OCI-M1 (cell line): Measurements from ENCODE around the gene PDHX.
"Not testable (repeated sequence)": the region's sequence is repeated elsewhere in the genome, so short reads cannot be mapped to it uniquely, and the experiment has no call there.

Experiments used
- DNase-seq: peaks from one replicate; lab custom pipeline; 2025; lab: John Stamatoyannopoulos, UW

The PDHX gene

DNA sequence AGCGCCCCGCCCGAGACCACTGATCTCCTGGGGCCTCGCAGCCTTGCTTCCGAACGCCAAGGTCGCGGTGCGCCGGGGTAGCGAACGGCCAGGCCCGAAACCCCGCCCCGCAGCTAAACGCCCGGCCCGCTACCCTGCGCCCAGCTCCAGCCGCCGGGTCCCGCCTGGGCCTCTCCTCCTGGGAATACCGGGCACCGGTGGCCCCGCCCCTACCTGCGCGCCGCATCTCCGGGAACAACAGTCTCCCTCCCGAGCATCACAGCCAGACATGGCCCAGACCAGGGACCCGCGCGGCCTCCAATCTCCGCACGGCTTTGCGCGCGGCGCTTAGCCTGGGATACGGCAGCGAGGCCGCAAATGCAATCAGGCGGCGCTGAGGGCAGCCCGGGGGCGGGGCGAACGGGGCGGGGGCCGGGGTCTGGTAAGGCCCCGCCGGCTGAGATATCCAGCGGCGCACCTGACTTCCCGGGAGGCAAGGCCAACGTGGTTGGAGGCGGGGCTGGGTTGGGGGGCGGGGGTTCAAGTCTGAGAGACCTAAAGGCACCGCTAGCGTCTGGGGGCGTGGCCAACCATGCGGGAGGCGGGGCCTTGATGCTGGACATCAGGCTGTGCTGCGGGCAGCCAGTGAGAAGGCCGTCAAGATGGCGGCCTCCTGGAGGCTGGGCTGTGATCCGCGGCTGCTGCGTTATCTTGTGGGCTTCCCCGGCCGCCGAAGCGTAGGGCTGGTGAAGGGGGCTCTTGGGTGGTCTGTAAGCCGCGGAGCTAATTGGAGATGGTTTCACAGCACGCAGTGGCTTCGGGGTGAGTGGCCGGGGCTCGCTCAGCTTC, at the start of gene PDHX, which contains the start of gene APIP:
TSS of gene PDHX (plus strand) at position 604 of the 828 bp plus-strand sequence. CDS start at position 642, 38 bp downstream.
TSS of gene APIP (minus strand) at position 365 of the 828 bp plus-strand sequence. CDS start at position 270, 95 bp downstream.
- DNase-seq: peak; percentile 99

DNA sequence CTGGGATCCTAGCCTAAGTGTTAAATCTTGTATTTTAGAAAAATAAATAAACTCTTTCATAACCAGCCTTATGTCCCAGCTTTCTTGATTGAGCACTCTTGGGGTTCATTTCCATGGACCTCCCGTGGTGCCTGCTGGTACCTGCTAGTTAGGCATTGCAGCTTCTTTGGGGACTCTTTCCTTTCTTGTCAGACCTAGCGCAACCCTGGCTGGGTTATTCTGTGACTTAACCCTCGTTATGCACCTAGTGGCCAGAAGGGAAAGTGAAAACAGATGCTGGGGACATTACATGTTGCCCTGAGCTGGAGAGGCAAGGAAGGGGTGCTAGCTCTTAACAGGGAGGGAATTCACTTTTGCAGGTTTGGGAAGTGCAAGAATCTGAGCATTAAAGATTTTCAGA, 47.0 kb upstream of the PDHX start:
- DNase-seq: peak; percentile 13

DNA sequence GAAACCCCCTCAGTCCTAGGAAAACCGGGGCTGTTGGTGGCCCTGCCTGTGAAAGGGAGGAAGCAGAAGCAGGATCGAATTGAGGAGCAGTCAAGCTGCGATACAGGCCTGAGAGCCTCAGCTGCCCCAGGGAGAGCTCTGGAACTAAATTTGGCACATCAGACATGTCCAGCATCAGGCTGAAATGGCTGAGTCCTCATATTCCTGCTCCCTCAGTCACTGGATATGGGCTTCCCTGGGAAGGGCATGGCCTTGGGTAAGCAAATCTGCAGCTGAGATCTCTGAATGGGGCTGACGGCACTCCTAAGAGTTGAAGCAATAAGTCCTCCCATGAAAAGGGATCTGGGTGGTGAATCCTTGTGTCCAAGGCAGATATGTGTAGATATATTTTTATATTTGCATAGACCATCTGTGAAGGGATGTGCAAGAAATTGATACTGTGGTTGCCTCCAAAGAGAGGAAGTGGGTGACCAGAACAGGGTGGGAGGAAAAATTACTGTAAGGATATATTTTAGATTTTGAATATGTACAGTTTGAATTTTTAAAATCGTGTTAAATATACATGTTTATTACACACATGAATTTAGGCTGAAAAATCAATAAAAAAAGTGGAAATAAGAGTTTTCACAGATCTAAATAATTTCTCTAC, 45.7 kb upstream of the PDHX start:
- DNase-seq: peak; percentile 29

DNA sequence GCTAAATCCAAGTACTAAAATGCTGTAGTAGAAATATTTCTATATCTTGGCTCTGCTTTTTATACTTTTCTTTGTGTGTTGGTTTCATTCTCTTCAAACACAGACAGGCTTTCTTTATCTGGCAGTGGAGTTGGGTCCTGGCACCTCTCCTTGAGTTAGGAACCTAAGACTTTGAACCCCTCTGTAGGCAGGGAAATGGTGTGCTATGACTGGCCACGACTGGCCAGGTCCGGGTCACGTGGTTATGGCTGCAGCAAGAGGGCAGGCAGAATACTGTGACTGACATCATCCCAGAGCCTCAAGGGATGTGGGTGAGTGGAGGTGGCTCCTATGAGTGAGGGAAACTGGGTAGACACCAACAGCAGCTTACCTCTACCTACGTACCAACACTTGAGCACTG, 42.2 kb upstream of the PDHX start:
- DNase-seq: no peak

DNA sequence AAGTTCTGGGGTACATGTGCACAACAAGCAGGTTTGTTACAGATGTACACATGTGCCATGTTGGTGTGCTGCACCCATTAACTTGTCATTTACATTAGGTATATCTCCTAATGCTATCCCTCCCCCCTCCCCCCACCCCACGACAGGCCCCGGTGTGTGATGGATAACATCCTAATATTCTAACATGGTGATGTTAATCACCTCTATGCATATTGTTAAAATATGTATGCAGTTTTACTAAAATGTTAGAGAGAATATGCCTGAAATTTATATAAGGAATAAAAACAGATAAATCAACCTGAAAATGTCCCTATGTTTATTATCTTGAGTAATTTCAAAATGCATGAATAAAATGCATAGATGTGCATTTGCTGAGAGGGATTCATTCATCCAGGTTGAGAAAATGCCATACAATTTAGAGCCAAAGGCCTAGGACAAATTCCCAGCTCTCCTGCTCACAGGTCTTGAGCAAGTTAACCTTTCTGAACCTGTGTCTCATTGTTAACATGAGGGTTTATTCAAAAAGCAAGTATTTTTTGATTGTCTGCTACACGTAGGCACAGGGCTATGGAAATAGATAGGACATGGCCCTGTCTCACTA, 38.9 kb upstream of the PDHX start:
- no peak for DNase-seq

DNA sequence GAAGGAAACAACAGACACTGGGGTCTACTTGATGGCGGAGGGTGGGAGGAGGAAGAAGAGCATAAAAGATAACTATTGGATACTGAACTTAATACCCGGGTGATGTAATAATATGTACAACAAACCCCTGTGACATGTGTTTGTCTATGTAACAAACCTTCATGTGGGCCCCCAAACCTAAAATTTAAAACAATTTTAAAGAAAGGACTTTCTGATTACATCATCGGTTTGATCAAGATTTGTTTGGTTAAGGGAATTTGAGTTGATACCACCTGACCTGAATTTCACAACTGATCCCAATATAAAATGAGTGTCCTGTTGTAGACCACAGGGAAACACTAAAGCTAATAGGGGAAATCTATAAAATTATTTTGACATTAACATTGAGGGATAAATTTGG, 34.5 kb upstream of the PDHX start:
- no peak for DNase-seq

DNA sequence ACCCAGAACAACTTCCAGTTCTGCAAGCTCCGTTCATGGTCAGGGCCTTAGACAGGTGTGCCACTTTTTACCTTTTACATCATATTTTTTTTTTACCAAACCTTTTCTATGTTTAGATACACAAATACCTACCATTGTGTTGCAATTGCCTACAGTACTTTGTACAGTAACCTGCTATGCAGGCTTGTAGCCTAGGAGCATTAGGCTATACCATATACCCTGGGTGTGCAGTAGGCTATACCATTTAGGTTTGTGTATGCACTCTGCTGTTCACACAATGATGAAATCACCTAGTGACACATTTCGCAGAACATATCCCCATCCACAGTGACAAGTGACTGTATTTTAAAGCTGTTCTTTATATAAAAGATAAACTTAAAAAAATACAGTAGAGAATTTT, 29.8 kb upstream of the PDHX start:
- DNase-seq: no peak

DNA sequence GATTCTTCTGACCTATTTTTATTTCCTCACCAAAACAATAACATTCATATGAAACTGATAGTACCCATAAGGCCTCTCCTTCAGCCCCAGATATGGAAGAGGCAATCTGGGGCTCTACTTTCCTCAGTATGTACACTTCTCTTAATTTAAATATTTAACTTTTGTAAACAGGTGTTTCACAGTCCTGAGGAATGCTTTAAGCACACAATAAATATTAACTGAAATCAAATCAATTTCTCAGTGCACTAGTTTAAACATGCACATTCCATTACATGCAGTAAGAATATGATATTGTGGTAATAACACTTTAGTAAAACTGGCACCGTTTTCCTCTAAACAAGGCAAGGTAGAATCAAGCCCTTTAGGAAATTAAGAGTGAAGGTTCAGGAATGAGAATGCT, 29.2 kb upstream of the PDHX start:
- DNase-seq: no peak

DNA sequence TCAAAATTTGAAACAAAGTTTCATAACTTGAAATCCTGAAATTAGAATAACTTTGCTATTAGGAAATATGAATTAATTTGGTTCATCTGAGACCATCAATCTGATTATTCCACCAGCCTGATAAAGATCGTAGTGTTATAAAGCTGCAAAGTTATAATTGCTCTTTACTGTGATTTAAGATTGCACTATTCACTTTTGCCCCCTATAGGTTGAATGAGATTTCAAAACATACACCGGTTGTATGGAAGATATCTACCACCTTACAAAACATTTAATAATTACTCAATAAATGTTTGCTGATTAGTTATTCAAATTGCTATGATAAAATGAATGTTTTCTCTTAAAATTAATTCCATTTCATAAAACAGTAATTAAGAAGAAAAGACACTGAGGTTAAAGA, 26.3 kb upstream of the PDHX start:
- DNase-seq: no peak

DNA sequence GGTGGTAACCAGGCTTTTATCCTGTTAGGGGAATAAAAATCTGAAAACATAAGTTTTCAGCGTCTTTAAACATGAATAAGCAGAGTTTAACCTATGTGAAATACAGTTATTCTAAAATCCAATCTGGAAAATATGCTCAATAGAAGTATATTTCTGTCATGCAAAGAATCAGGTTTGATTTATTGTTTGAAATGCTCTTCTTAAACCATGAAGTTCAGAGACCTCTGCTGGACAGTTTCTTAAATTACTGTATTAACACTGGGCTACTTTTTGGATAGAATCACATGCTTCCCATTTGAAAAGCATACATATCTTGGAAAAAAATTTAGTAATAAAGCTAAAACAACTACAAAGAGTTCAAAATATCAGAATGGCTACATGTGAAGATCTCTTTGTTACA, 25.6 kb upstream of the PDHX start:
- peak; percentile 63 for DNase-seq

DNA sequence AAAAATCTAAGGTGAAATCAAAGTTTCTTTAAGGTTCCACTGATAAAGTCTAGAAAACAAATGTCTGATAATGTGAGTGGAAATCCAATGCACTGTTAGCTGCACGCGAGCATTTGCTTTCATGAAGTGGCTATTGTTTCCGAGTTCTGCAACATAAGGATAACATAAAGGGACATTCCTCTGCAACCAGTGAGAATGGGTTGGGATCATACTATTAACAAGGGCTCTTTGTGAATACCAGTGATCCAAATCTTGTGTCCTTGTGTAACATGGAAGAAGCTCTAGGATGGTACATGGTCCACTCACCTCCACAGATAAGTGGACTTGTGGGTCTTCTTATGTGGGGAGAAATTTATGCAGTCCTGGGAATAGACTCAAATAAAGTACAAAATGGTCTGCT, 24.8 kb upstream of the PDHX start:
- DNase-seq: no peak

DNA sequence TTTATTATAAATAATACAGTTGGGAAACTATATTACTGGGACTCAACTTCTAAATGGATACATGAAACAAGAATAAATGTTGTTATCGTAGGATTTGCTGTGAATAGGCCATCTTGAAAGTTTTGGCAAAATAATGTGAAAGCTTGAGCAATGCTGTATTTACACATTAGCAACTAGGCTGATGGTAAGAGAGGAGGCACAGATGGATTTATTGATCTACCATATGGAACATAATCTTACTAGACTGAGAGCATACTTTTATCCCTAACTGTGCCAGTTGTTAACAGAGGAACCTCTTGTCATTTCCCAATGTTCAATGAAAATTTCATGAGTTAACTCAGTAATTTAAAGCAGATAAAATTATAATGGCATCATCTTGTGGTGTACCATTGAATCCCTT, 23.0 kb upstream of the PDHX start:
- DNase-seq: no peak

DNA sequence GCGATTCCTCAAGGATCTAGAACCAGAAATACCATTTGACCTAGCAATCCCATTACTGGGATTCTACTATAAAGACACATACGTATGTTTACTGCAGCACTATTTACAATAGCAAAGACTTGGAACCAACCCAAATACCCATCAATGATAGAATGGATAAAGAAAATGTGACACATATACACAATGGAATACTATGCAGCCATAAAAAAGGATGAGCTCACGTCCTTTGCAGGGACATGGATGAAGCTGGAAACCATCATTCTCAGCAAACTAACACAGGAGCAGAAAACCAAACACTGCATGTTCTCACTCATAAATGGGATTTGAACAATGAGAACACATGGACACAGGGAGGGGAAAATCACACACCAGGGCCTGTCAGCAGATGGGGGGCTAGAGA, 20.2 kb upstream of the PDHX start:
- not testable (repeated sequence) for DNase-seq

DNA sequence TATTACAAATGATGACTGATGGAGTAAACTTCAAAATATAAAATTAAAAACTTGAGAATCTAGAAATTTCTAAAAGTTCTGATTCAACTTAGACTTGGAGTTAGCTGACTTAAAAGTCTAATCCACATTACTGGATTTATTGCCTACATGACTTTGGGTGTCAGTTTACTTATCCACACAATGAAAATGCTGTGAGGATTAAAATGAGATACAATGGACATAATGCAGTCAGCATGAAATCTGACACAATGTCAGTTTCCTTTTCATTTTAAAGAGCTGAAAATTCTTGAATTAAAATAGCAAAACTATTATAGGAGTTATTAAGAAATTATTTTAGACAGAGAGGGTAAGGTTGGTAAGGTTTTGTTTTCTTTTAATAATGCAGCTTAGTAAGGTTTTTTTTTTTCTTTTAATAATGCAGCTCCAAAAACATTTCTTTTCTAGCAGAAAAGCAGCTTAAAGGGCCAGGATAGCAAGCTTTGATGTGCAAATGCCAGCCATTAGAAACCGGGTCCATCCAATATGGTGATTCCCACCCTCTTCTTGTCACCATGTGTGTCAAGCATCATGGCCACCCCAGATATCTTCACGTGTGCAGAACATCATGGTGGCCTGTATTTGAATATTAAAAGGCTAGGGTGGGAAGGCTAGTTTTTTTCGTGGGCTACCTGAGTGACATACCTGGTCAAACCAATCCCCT, 19.1 kb upstream of the PDHX start:
- no peak for DNase-seq

DNA sequence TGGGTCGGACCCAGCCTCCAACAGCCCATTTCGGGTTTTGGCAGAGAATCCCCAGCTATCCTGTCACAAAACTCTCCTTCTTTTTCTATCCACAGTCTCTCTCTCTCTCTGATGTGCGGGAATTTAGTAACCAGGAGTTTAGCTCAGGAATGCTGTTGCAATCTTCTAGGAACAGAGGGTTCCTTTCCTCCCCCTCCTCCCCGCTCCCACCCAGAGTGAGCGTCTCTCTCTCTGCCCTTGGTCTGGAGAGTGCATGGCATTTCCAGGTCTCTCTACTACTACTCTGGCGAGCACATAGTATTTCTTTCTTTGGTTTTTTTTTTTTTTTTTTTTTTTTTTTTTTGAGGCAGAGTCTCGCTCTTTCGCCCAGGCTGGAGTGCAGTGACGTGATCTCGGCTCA, 17.9 kb upstream of the PDHX start:
- no peak for DNase-seq

DNA sequence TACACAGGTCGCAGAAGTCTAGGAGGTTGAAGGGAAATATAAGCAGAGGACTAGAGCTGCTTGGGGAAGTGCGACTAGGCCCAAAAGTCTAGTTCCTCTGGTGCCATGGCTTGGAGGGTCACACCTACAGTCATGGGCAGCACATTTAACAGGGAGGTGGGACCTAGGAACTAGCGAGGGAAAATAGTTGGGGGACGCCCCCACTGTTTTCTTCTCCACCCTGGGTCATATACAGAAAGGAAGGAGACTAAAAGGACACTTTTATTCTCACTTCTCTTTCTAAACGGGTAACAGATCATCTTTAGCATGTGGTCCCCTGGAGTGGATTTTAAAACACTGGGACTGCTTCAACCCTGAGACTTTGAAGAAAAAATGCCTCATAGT, 16.8 kb upstream of the PDHX start:
- DNase-seq: peak; percentile 18

DNA sequence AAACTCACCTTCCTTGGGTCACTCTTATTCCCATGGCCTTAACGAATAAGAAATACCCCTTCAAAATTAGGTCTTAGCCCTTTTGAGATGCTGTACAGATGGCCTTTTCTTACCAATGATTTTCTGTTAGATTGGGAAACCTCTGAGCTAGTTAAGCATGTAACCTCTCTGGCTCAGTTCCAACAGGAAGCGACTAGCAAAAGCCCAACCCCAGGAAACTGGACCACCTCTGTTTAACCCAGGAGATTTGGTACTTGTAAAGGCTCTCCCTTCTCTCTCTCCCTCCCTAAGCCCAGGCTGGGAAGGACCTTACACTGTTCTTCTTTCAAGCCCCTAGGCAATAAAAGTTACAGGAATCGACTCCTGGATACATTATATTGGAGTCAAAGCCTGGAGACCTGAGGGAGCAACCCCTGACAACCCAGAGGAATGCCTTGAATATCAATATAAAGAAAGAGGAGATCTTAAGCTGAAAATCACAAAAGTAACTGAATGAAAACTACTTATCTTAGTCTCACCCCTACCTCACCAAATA, 11.9 kb upstream of the PDHX start:
- no peak for DNase-seq

DNA sequence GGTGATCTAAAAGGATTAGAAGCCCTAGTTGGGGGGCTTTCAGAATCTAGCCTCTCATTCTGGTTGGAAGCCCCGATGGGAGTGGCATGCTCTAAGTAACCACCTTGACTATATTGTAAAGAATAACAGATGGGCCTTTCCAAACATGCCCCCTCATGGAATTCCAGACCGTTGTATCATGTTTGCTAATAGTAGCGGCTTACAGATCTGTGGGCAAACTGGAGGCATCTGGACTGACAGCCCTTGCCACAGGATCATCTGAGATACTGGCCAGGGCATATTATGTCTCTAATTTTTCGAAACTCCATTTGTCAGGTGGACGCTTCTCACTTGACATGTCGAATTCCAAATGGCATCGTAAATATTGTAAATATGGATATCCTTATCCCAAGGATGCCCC, 10.8 kb upstream of the PDHX start:
- no peak for DNase-seq

DNA sequence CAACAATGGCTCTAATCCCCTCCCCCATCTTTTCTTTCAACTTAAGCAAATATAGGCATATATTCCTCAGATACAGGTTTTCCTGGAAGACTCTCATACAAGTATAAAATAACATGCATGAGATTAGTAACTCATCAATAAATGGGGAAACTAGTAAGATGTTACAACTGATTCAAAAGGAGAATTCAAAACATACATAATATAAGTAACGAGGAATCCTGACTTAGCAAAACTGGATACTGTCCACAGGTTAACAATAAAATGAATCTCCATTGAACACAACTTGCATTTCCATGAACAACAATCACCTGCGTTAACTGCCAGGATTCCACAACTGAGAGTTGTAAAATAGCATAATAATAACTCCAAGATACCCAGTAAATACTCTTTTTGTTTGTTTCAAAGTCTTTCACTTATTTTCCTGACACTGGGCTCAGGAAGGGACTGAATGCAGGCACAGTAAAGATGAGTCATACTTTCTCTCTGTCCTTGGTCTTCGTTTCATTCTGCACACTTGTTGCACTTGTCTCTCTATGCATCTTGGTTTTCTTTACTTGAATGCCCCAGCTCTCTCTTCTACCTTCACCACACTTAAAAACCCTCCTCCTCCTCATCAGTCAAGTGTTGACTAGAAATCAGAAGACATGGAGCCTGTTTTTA, 8.4 kb upstream of the PDHX start:
- DNase-seq: no peak

DNA sequence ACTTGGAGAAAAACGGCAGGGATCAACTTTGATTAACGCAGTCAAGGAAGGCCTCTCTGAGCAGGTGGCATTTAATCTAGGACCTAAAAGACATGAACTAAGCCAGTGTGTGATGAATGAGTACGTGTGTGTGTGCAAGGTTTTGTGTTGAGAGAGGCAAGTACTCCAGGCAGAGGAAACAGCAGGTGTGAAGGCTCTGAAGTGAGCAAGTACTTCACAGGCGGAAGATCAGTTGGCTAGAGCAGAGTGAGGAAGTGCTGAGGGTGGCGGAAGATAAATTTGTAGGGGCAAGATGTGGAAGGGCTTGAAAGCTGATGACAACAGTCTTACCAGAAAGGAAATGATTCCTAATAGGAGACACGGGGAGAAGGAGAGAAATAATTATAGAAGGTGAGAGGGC, 7.0 kb upstream of the PDHX start:
- no peak for DNase-seq

DNA sequence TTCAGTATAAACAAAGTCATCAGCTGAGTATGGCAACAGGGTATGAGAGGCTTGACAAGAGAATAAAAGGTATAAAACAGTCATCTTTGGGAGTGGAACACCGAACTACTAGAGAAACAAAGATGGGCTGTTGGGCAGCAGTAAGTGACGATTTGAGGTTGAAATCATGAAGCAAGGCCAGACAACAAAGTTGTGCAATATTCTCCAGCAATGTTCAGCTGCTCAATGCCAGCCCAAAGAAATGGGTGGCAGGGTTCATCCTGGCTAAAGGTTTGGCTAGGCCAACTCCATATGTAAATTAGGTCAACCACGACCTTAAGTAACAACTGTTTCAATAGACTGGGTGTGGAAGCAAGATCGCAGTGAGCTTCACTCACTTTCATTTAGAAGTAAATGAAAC, 6.5 kb upstream of the PDHX start:
- DNase-seq: no peak

DNA sequence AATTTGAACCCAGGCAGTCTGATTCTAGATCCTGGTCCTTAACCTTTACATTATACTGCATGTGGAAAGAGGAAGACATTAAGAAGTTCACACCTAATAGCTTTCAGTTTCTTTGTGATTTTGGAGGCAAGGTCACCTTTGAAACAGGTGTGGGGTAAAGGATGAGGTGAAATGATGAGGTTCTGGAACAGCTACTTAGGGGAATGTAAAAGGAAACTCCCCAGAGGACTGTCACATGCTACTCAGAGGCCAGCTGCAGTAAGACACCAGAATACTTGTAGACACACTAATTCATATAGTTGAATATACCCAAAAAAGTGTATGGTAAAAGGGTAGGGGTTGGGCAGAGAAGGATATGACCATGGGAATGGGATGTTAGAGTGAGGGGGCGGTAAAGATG, 5.6 kb upstream of the PDHX start:
- DNase-seq: no peak
